Keratinocyte (primary cell): ENCODE measurements around the gene ARSB.

Experiments used
- EZH2 ChIP-seq: IDR thresholded peaks from one replicate; pipeline ENCODE4 v1.6.1; 2012; ENCODE audit warnings: inconsistent platforms, mild to moderate bottlenecking, low read length, moderate library complexity
- TF ChIP-seq, protein P1 (sequence below), 3 experiments: IDR thresholded peaks in 1 of 3; conservative IDR thresholded peaks in 1 of 3; optimal IDR thresholded peaks in 1 of 3; 2 replicates in 2 of 3; 3 replicates in 1 of 3; pipeline versions ENCODE3 to v1.5.1; 2011; ENCODE audit warnings: low read length in 3 of 3, mild to moderate bottlenecking in 3 of 3, moderate library complexity in 2 of 3, control low read depth in 1 of 3, inconsistent platforms in 1 of 3; ENCODE audit not compliant: insufficient read depth in 2 of 3; ENCODE audit errors: extremely low read depth in 1 of 3

DNA sequence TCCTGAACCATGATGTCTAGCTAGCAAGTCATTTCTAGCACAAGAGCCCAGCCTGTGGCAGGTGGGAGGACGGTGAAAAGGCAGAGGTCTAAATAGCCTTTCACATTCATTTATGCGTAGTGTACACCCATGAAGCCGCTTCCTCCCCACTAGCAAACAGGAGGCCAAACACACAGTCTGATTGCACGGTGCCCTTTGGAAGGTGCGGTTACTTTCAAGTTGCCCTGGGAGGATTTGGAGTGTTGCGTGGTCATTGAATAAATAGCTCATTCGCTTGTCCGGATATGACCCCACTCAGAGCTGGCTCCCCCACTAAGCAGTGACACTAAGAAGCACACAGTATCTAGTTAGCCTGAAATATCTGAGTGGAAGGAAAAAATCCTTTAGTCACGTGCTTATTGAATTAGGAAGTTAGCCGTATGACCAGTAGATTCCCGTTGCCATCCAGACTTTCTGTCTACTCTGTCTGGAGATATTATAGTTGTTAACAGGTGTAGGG, 664 bp upstream of the ARSB start:
- TF ChIP-seq, protein P1, sequence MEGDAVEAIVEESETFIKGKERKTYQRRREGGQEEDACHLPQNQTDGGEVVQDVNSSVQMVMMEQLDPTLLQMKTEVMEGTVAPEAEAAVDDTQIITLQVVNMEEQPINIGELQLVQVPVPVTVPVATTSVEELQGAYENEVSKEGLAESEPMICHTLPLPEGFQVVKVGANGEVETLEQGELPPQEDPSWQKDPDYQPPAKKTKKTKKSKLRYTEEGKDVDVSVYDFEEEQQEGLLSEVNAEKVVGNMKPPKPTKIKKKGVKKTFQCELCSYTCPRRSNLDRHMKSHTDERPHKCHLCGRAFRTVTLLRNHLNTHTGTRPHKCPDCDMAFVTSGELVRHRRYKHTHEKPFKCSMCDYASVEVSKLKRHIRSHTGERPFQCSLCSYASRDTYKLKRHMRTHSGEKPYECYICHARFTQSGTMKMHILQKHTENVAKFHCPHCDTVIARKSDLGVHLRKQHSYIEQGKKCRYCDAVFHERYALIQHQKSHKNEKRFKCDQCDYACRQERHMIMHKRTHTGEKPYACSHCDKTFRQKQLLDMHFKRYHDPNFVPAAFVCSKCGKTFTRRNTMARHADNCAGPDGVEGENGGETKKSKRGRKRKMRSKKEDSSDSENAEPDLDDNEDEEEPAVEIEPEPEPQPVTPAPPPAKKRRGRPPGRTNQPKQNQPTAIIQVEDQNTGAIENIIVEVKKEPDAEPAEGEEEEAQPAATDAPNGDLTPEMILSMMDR (optimal IDR thresholded peaks at IDR 0.05 in 1 of 3, IDR thresholded peaks at IDR 0.05 in 1 of 3, conservative IDR thresholded peaks at IDR 0.05 in 1 of 3; ENCODE audit: extremely low read depth in 1 of 3, insufficient read depth in 2 of 3, low read length in 3 of 3), result no peak
- TF ChIP-seq EZH2, result no peak
